ENCODE measurements around the gene KLRK1.
"Not testable (repeated sequence)": the region's sequence is repeated elsewhere in the genome, so short reads cannot be mapped to it uniquely, and the experiment has no call there.

Gene KLRK1

GRCh38 chr12:10389904-10390303, at the start of gene KLRK1:
Gene KLRK1, minus strand, starts transcription at chr12:10390041. Its CDS starts 1,231 bp downstream, at chr12:10388810.
- no peak for DNase-seq (ENCODE audit: low read depth)

DNA sequence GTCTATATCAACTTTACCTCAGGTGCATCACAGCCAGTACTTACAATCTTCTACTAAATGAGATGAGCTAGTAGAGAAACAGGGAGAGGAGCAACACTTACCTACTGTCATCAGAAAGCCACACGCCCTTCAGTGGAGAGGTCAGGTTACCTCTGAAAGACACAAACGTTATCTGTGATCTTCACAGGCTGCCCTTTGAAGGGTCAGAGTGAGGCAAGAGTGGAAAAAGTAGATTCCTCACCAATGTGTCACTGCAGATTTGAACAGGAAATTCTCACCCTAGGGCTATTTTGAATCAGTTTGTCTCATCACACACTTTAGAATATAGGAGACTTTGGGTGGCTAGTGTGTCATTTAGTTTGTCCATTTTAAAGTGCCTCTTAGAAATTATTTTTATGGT, 47.8 kb upstream of the KLRK1 start:
- DNase-seq (ENCODE audit: low read depth) = not testable (repeated sequence)

DNA sequence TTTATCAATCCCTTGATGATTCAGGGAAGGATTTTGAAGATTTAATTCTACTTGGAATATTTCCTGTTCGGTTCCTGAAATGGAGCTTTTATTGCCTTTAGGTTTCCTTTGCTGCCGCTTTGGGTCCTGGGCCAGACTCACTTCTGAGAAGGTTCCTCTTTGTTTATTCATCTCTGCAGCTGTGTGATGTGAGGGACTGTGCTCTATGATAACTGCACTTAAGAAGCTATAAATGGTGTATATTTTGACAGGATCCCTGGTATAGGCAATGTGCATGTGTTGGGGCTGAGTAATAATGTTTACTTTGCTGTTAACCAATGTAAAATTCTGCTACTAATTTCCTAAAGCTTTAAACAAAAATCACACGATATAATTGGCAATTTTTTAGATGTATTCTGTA, 46.0 kb upstream of the KLRK1 start, which contains the start of gene KLRC2:
Gene KLRC2, minus strand, starts transcription at position 195 of the 400 bp plus-strand sequence. Its CDS starts 24 bp downstream, at position 171.
- DNase-seq (ENCODE audit: low read depth) = not testable (repeated sequence)

DNA sequence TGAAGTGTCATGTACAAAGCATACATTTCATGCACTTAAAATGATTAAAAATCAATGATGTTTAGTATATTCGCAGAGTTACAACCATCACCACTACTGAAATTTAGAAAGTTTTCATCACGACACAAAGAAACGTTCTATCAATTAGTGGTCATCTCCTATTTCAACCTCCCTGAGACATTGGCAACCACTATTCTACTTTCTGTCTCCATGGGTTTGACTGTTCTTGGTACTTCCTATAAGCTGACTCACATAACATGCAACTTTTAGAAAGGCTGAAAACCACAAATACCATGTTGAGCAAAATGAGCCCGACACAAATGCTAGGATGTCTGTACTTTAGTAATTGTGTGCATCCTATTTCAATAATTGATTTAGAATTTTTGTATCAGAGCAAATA, 40.8 kb upstream of the KLRK1 start:
- not testable (repeated sequence) for DNase-seq (ENCODE audit: low read depth)

DNA sequence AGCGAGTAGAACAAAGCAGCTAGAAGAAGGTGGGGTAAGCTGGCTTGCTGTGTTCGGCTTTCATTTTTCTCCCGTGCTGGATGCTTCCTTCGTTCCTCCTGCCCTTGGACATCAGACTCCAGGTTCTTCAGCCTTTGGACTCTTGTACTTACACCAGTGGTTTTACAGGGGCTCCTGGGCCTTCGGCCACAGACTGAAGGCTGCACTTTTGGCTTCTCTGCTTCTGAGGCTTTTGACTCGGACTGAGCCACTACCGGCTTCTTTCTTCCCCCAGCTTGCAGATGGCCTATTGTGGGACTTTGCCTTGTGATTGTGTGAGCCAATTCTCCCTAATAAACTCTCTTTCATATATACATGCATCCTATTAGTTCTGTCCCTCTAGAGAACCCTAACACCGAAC, 36.1 kb upstream of the KLRK1 start:
- DNase-seq (ENCODE audit: low read depth) = not testable (repeated sequence)

DNA sequence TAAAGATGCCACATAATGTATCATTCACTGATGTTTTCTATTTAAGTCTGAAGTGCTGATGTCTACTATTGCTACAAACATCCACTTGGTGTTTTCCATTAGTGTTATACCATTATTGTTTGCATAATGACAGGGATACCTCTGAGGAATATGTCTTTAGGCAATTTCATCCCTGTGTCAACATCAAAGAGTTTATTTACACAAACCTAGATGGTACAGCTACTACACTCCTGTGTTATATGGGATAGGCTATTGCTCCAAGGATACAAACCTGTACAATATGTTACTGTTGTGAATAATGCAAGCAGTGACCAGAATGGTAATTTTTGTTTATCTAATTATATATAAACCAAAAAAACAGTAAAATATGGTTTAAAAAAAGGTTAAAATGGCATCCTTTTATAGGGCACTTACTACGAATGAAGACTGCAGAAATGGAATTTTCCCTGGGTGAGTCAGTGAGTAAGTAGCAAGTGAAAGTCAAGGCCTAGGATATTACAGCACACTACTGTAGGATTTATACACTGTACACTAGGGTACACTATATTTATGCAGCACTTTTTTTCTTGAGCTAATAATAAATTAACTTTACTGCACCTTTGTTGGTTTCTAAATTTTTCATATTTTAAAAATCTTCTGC, 34.5 kb upstream of the KLRK1 start:
- DNase-seq (ENCODE audit: low read depth) = not testable (repeated sequence)

- DNase-seq (ENCODE audit: low read depth) = not testable (repeated sequence)
These were observed 32.3 kb upstream of the KLRK1 start for GRCh38 chr12:10422159-10422558.

- not testable (repeated sequence) for DNase-seq (ENCODE audit: low read depth)
These were observed 30.5 kb upstream of the KLRK1 start, which contains the start of gene KLRC3 for GRCh38 chr12:10420334-10420733. Gene KLRC3, minus strand, starts transcription at chr12:10420595. Its CDS starts 45 bp downstream, at chr12:10420550.

DNA sequence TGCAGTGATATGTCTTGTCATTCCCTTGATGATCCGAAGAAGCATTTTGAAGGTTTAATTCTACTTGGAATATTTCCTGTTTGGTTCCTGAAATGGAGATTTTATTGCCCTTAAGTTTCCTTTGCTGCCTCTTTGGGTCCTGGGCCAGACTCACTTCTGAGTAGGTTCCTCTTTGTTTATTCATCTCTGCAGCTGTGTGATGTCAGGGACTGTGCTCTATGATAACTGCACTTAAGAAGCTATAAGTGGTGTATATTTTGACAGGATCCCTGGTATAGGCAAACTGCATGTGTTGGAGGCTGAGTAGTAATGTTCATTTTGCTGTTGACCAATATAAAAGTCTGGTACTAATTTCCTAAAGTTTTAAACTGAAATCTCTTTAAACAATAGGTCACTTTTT, 19.6 kb upstream of the KLRK1 start, which contains the start of gene KLRC4:
Gene KLRC4, minus strand, starts transcription at position 366 of the 400 bp plus-strand sequence. Its CDS starts 182 bp downstream, at position 184.
- no peak for DNase-seq (ENCODE audit: low read depth)

- no peak for DNase-seq (ENCODE audit: low read depth)
These were observed 19.0 kb upstream of the KLRK1 start for GRCh38 chr12:10408842-10409241.

- no peak for DNase-seq (ENCODE audit: low read depth)
These were observed 16.9 kb upstream of the KLRK1 start for GRCh38 chr12:10406725-10407124.

DNA sequence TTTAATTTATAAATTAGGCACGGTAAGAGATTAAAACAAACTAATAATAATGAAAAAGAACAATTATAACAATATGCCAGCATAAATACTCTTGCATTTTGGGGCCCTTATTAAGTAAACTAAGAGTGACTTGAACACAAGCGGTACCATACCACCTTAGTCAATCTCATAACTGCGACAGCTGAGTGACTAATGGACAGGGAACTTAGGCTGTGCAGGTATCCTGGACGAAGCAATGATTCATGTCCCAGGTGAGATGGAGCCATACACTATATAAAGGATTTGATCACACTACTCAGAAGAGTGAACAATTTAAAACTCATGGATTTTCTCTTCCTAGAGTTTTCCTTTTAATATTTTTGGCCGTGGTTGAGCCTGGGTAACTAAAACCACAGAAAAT, 15.5 kb upstream of the KLRK1 start:
- DNase-seq (ENCODE audit: low read depth) = no peak

GRCh38 chr12:10404798-10405197, 15.0 kb upstream of the KLRK1 start:
- DNase-seq (ENCODE audit: low read depth) = no peak

DNA sequence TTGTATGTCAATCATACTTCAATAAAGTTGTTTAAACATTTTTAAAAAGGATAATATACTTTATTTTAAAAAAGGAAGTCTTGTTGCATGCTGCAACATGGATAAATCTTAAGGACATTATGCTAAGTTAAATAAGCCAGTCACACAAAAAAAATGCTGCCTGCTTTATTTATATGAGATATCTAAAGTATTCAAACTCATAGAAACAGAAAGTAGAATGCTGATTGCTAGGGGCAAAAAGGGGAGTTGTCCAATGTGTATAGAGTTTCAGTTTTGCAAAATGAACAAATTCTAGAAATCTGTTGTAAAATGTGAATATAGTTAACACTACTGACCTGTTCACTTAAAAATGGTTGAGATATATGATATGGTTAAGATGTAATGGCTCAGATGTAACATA, 11.0 kb upstream of the KLRK1 start:
- no peak for DNase-seq (ENCODE audit: low read depth)

DNA sequence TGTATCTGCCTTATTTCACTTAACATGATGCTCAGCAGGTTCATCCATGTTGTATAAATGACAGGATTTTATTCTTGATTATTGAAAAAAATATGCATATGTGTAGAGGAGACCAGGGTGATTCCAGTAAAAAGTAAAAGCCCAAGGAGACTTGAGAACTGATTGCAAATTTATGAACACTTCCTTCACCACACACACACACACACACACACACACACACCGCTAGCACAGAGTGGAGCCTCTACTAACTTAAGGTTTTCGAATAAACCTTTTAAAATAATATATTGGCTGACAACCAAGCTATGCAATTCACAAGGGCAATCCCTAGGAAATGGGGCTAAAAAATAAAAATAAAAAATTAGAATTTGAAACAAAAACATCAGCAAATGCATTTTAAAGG, 8.3 kb upstream of the KLRK1 start:
- no peak for DNase-seq (ENCODE audit: low read depth)

DNA sequence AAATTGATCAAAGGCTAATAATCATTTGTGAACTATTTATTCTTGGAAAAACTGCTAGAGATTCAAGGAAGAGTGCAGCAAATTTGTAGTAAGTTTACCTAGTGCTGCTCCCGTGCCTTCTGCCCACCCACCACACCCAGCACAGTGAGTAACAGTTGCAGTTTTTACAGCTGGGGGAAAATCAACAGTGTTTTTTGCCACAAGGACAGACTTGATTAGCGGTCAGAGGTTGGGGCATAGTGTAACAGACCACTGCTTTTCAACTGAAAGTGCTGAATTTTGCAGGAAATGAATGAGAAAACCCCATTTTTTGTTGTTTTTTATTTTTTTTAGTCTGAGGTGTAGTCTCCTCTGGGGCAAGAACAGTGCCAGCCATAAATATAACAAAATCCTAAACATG, 7.5 kb upstream of the KLRK1 start:
- no peak for DNase-seq (ENCODE audit: low read depth)

DNA sequence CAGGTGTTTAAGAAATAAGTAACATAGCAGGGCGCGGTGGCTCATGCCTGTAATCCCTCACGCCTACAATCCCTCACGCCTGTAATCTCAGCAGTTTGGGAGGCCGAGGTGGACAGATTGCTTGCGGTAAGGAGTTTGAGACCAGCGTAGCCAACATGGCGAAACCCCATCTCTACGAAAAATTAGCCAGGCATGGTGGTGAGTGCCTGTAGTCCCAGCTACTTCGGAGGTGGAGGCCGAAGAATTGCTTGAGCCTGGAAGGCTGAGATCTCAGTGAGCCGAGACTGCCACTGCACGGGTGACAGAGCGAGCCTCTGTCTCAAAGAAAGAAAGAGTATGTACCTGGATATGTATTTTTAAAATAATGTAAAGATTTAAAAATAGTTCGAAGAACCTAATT, 6.3 kb upstream of the KLRK1 start:
- not testable (repeated sequence) for DNase-seq (ENCODE audit: low read depth)

- no peak for DNase-seq (ENCODE audit: low read depth)
These were observed 5.7 kb upstream of the KLRK1 start for GRCh38 chr12:10395390-10395998.

- not testable (repeated sequence) for DNase-seq (ENCODE audit: low read depth)
These were observed 4.8 kb upstream of the KLRK1 start for GRCh38 chr12:10394531-10395152.

DNA sequence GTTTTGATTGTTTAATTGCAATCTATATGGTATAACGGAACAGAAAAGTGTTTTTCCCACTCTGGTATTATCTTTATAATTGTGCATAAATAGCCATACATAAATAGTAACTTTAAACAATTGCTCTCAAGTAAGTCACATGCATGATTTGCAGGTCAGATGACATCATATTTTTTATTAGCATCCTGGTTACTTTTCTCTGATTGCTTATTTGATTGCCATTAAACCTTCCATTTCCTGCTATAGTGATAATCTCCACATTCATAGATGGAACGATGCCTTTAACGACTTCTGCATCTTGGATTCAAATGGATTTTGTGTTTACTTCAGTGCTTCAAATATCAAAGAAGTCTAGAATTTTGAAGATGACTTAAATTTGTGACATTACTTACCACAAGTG, 3.5 kb upstream of the KLRK1 start:
- no peak for DNase-seq (ENCODE audit: low read depth)

DNA sequence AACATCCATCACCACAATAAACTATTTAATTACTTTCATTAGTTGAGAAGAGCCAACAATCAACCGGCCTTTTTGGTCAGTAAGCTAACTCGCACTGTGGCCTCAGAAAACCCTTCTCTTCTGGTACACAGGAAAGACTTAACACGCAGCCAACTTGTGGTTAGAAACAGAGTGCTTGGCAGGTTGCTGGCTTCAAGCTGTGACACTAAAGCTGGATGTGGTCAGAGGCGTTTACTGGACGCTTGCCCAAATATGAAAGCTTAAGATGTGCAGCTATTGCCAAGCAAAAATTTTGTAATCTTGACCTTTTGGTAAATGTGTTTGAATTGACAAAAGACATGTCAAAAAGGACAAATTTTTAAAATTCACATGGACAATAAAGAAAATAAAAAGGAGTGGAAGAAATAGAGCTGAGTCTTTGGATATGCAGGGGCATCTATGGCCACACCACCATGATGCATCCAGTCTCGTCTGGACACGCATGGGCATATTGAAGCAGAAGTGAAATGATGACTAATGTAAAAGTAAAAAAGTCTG, 2.6 kb upstream of the KLRK1 start:
- no peak for DNase-seq (ENCODE audit: low read depth)

DNA sequence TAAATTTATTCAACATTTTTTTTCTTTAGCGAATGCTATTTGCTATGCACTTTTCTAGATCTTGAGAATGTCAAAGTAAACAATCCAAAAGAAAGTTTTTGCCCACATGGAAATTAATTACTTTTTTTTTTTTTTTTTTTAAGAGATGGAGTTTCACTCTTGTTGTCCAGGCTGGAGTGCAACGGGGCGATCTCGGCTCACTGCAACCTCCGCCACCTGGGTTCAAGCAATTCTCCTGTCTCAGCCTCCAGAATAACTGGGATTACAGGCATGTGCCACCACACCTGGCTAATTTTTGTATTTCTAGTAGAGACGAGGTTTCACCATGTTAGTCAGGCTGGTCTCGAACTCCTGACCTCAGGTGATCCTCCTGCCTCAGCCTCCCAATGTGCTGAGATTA, 1.1 kb upstream of the KLRK1 start:
- DNase-seq (ENCODE audit: low read depth) = not testable (repeated sequence)

Measured in activated gamma-delta T cell treated with anti-CD3 and anti-CD28 coated beads, Interleukin-2, amount 50 U/mL, for 16 hours (primary cell).